ENCODE results near the gene PEX5L. TPM values are rescaled to one million over a fixed set of nuclear protein-coding genes. Genes with fewer than 3 reads are reported as not detected.

PEX5L gene
- total RNA-seq, 4 donors from 2014 or later = 29.1 to 36.5 (median 32.3) TPM

DNA sequence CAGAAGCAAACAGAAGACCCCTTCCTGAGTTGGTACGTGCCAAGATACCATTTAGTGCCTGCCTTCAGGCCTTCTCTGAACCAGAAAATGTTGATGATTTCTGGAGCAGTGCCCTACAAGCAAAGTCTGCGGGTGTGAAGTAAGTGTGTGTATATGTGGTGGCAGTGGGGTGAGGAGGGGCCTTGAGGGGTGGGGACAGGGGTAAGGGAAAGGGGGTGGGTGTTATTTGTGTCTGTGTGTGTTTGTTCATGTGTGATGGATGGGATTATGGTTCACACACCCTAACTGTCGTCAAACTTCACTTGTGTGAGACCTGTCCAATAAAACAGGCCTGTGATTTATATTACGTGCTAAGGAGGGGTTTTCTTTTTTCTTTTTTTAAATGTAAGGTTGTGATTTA, 291.7 kb downstream of the PEX5L start:
- no peak for TF ChIP-seq POLR2A (IDR thresholded peaks at IDR 0.05)
- TF ChIP-seq, protein P1, sequence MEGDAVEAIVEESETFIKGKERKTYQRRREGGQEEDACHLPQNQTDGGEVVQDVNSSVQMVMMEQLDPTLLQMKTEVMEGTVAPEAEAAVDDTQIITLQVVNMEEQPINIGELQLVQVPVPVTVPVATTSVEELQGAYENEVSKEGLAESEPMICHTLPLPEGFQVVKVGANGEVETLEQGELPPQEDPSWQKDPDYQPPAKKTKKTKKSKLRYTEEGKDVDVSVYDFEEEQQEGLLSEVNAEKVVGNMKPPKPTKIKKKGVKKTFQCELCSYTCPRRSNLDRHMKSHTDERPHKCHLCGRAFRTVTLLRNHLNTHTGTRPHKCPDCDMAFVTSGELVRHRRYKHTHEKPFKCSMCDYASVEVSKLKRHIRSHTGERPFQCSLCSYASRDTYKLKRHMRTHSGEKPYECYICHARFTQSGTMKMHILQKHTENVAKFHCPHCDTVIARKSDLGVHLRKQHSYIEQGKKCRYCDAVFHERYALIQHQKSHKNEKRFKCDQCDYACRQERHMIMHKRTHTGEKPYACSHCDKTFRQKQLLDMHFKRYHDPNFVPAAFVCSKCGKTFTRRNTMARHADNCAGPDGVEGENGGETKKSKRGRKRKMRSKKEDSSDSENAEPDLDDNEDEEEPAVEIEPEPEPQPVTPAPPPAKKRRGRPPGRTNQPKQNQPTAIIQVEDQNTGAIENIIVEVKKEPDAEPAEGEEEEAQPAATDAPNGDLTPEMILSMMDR (IDR thresholded peaks at IDR 0.05) = no peak
- TF ChIP-seq EP300 (IDR thresholded peaks at IDR 0.05) = no peak
- H3K9me3 ChIP-seq = no peaks in the 10 kb centered on the region
- no peaks in the 10 kb centered on the region for H3K4me1 ChIP-seq
- DNase-seq (ENCODE audit: low spot score in 2 of 2) = no peak
- peaks cover 0 to 59% (median 0%) of the 10 kb centered on the region in 3 donors for H3K36me3 ChIP-seq
- H3K27ac ChIP-seq = no peak overlapping the region
- H3K4me3 ChIP-seq = no peak overlapping the region
- H3K27me3 ChIP-seq = no peaks in the 10 kb centered on the region
- WGBS, 2 donors = 78 to 90% methylated on average over 4 of the region's 4 CpGs

Measured in tibial nerve (tissue), 4 donors.